Fibroblast of lung (primary cell): ENCODE measurements around the gene LMBRD1. TPM values are rescaled to one million over a fixed set of nuclear protein-coding genes. Genes with fewer than 3 reads are reported as not detected.
A peak's percentile ranks its signal among the peaks of the same experiment; 100 is the strongest.

Source experiments
- DNase-seq, 2 donors: peaks; one replicate each; pipeline versions ENCODE4 v3.0.0 to v3.0.0-alpha.2; 2010; ENCODE audit warnings: low read depth in 2 of 2
- H2AFZ ChIP-seq: 2 replicates; pipeline ENCODE4 v1.5.1; 2012; ENCODE audit warnings: low read length, control low read depth, inconsistent platforms
- H3K27ac ChIP-seq: 2 replicates; pipeline ENCODE4 v1.5.1; 2011; ENCODE audit warnings: low read length, control low read depth; ENCODE audit not compliant: insufficient read depth
- H3K27me3 ChIP-seq: 2 replicates; pipeline ENCODE4 v1.5.1; 2011; ENCODE audit warnings: mild to moderate bottlenecking, low read length; ENCODE audit not compliant: control insufficient read depth, insufficient read depth
- H3K36me3 ChIP-seq: 2 replicates; pipeline ENCODE4 v1.5.1; 2011; ENCODE audit warnings: low read length; ENCODE audit not compliant: control insufficient read depth, insufficient read depth
- H3K4me1 ChIP-seq: 2 replicates; pipeline ENCODE4 v1.5.1; 2011; ENCODE audit warnings: low read length; ENCODE audit not compliant: control insufficient read depth, insufficient read depth; ENCODE audit errors: extremely low read depth
- H3K4me2 ChIP-seq: 2 replicates; pipeline ENCODE4 v1.5.1; 2011; ENCODE audit warnings: low read length, control low read depth; ENCODE audit not compliant: insufficient read depth; ENCODE audit errors: extremely low read depth
- H3K4me3 ChIP-seq, 4 experiments: fragments of 200-600 bp in 1 of 4; sonication (generic) in 1 of 4; replicated peaks in 1 of 4; 2 replicates each; pipeline ENCODE4 v1.5.1; 2011 to 2016; ENCODE audit warnings: low read length in 4 of 4, low read depth in 3 of 4, mild to moderate bottlenecking in 3 of 4, control low read depth in 2 of 4, inconsistent platforms in 1 of 4, mixed read lengths in 1 of 4; ENCODE audit not compliant: insufficient read depth in 1 of 4; ENCODE audit errors: control extremely low read depth in 1 of 4
- H3K79me2 ChIP-seq: 2 replicates; pipeline ENCODE4 v1.5.1; 2012; ENCODE audit warnings: mild to moderate bottlenecking, low read length, inconsistent platforms; ENCODE audit not compliant: control insufficient read depth, insufficient read depth
- H3K9ac ChIP-seq: 2 replicates; pipeline ENCODE4 v1.5.1; 2011; ENCODE audit warnings: mild to moderate bottlenecking, low read length, control low read depth; ENCODE audit not compliant: insufficient read depth
- H3K9me3 ChIP-seq: 2 replicates; pipeline ENCODE4 v1.5.1; 2012; ENCODE audit warnings: low read depth, low read length; ENCODE audit not compliant: control insufficient read depth, insufficient read depth
- H4K20me1 ChIP-seq: 2 replicates; pipeline ENCODE4 v1.5.1; 2011; ENCODE audit warnings: low read length; ENCODE audit not compliant: control insufficient read depth, insufficient read depth; ENCODE audit errors: extremely low read depth
- CTCF ChIP-seq, 2 donors: IDR thresholded peaks in 1 of 2; conservative IDR thresholded peaks in 1 of 2; 1 replicate in 1 of 2; 2 replicates in 1 of 2; pipeline ENCODE4 v1.5.1; 2011 to 2012; ENCODE audit warnings: low read length in 2 of 2, control low read depth in 1 of 2, inconsistent platforms in 1 of 2, low read depth in 1 of 2, mild to moderate bottlenecking in 1 of 2
- EZH2 ChIP-seq: IDR thresholded peaks from 2 replicates; pipeline ENCODE4 v1.5.1; 2012; ENCODE audit warnings: low read length, control low read depth, mild to moderate bottlenecking; ENCODE audit errors: missing control alignments
- polyA plus RNA-seq, 2 donors: library from polyadenylated mRNA; depleted of rRNA in 1 of 2; stranded (reverse) in 1 of 2; unstranded in 1 of 2; fragments of >200 nt; gene quantifications; 2 replicates each; pipeline ENCODE4 v1.2.1, GENCODE V29; 2011 to 2012; ENCODE audit warnings: missing spikeins in 1 of 2
- total RNA-seq: library from RNA; depleted of rRNA; stranded (reverse); fragments of >200 nt; gene quantifications from 2 replicates; pipeline ENCODE4 v1.2.1, GENCODE V29; 2014

Gene LMBRD1
- total and polyA plus RNA-seq, 2 donors (not counting 1 experiment from before 2014, with no cell fraction given) = 30.7 to 46.5 TPM

GRCh38 chr6:69796073-69796641 lies 653 bp downstream of the LMBRD1 start:
- H3K27ac ChIP-seq = peak overlapping the region; percentile 77
- DNase-seq = peak; percentile 48 to 59
- peak overlapping the region; percentile 90 for H2AFZ ChIP-seq
- no peaks in the 10 kb centered on the region for H4K20me1 ChIP-seq
- no peaks in the 10 kb centered on the region for H3K27me3 ChIP-seq
- no peaks in the 10 kb centered on the region for H3K36me3 ChIP-seq
- no peaks in the 10 kb centered on the region for H3K9me3 ChIP-seq
- peaks cover 2% of the 10 kb centered on the region for H3K4me1 ChIP-seq
- H3K4me3 ChIP-seq = peak overlapping the region; percentile 71 to 94 (median 78)
- peak overlapping the region; percentile 84 for H3K4me2 ChIP-seq
- TF ChIP-seq EZH2 (no peak), CTCF (conservative IDR thresholded peaks at IDR 0.05 in 1 of 2, IDR thresholded peaks at IDR 0.05 in 1 of 2; ENCODE audit: low read depth in 1 of 2, low read length in 2 of 2) (no peak)
- H3K79me2 ChIP-seq = no peaks in the 10 kb centered on the region
- H3K9ac ChIP-seq = peak overlapping the region; percentile 74

- peaks cover 2% of the 10 kb centered on the region for H3K4me1 ChIP-seq
- H4K20me1 ChIP-seq = no peaks in the 10 kb centered on the region
- peak overlapping the region; percentile 90 for H2AFZ ChIP-seq
- no peaks in the 10 kb centered on the region for H3K27me3 ChIP-seq
- H3K9me3 ChIP-seq = no peaks in the 10 kb centered on the region
- peak overlapping the region; percentile 71 to 94 (median 78) for H3K4me3 ChIP-seq
- H3K36me3 ChIP-seq = no peaks in the 10 kb centered on the region
- no peak overlapping the region for H3K27ac ChIP-seq
- no peak for TF ChIP-seq CTCF (conservative IDR thresholded peaks at IDR 0.05 in 1 of 2, IDR thresholded peaks at IDR 0.05 in 1 of 2; ENCODE audit: low read depth in 1 of 2, low read length in 2 of 2)
- TF ChIP-seq EZH2 = no peak
- DNase-seq = peak in 1 of 2 donors; percentile 21
- peak overlapping the region; percentile 74 for H3K9ac ChIP-seq
- H3K79me2 ChIP-seq = no peaks in the 10 kb centered on the region
- peak overlapping the region; percentile 84 for H3K4me2 ChIP-seq
These were observed 1.2 kb downstream of the LMBRD1 start for GRCh38 chr6:69795469-69796072.

- H3K36me3 ChIP-seq = no peaks in the 10 kb centered on the region
- H3K4me1 ChIP-seq = peaks cover 2% of the 10 kb centered on the region
- H3K4me2 ChIP-seq = no peak overlapping the region
- H3K9ac ChIP-seq = no peak overlapping the region
- H3K27ac ChIP-seq = no peak overlapping the region
- no peaks in the 10 kb centered on the region for H3K27me3 ChIP-seq
- no peak for TF ChIP-seq EZH2
- no peak for TF ChIP-seq CTCF (conservative IDR thresholded peaks at IDR 0.05 in 1 of 2, IDR thresholded peaks at IDR 0.05 in 1 of 2; ENCODE audit: low read depth in 1 of 2, low read length in 2 of 2)
- DNase-seq = no peak
- no peak overlapping the region for H3K4me3 ChIP-seq
- H3K79me2 ChIP-seq = no peaks in the 10 kb centered on the region
- no peaks in the 10 kb centered on the region for H4K20me1 ChIP-seq
- H2AFZ ChIP-seq = no peak overlapping the region
- H3K9me3 ChIP-seq = no peaks in the 10 kb centered on the region
These were observed 4.5 kb downstream of the LMBRD1 start for GRCh38 chr6:69792292-69792691.
